Measurements from ENCODE around the gene CCR2. TPM values are rescaled to one million over a fixed set of nuclear protein-coding genes. Genes with fewer than 3 reads are reported as not detected.
A peak's percentile ranks its signal among the peaks of the same experiment; 100 is the strongest.

CCR2 gene
- total RNA-seq, 1 donor from 2014 or later, result 1.2 TPM

- no peak overlapping the region for H3K4me3 ChIP-seq
- intact Hi-C loops (cut with DNase I), result no loop called here
- no peaks in the 10 kb centered on the region for H3K9me3 ChIP-seq
- H3K27ac ChIP-seq, result peak overlapping the region; percentile 2
- no peak for TF ChIP-seq POLR2AphosphoS5 (IDR thresholded peaks at IDR 0.05; ENCODE audit: insufficient read depth in 1 of 2, low read depth in 1 of 2)
- no peaks in the 10 kb centered on the region for H3K27me3 ChIP-seq
- peaks cover 5% of the 10 kb centered on the region for H3K4me1 ChIP-seq
- H3K36me3 ChIP-seq, result no peaks in the 10 kb centered on the region
- DNase-seq (ENCODE audit: extremely low spot score in 2 of 2), result no peak
Measured at GRCh38 chr3:46359733-46360493, 6.0 kb downstream of the CCR2 start.

- peaks cover 5% of the 10 kb centered on the region for H3K4me1 ChIP-seq
- H3K4me3 ChIP-seq, result no peak overlapping the region
- DNase-seq (ENCODE audit: extremely low spot score in 2 of 2), result no peak
- H3K36me3 ChIP-seq, result no peaks in the 10 kb centered on the region
- no peaks in the 10 kb centered on the region for H3K27me3 ChIP-seq
- no peak overlapping the region for H3K27ac ChIP-seq
- intact Hi-C loops (cut with DNase I), result no loop called here
- no peaks in the 10 kb centered on the region for H3K9me3 ChIP-seq
- TF ChIP-seq, protein P1, sequence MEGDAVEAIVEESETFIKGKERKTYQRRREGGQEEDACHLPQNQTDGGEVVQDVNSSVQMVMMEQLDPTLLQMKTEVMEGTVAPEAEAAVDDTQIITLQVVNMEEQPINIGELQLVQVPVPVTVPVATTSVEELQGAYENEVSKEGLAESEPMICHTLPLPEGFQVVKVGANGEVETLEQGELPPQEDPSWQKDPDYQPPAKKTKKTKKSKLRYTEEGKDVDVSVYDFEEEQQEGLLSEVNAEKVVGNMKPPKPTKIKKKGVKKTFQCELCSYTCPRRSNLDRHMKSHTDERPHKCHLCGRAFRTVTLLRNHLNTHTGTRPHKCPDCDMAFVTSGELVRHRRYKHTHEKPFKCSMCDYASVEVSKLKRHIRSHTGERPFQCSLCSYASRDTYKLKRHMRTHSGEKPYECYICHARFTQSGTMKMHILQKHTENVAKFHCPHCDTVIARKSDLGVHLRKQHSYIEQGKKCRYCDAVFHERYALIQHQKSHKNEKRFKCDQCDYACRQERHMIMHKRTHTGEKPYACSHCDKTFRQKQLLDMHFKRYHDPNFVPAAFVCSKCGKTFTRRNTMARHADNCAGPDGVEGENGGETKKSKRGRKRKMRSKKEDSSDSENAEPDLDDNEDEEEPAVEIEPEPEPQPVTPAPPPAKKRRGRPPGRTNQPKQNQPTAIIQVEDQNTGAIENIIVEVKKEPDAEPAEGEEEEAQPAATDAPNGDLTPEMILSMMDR (IDR thresholded peaks at IDR 0.05), result no peak
- TF ChIP-seq POLR2A (IDR thresholded peaks at IDR 0.05) (no peak), POLR2AphosphoS5 (IDR thresholded peaks at IDR 0.05; ENCODE audit: insufficient read depth in 1 of 2, low read depth in 1 of 2) (no peak)
Measured at GRCh38 chr3:46360907-46361306, 7.0 kb downstream of the CCR2 start.

GRCh38 chr3:46361408-46362283, 7.7 kb downstream of the CCR2 start:
- no peak for DNase-seq (ENCODE audit: extremely low spot score in 2 of 2)
- no peaks in the 10 kb centered on the region for H3K27me3 ChIP-seq
- intact Hi-C loops (cut with DNase I), result no loop called here
- no peak overlapping the region for H3K27ac ChIP-seq
- TF ChIP-seq, protein P1 (IDR thresholded peaks at IDR 0.05), result no peak
- TF ChIP-seq POLR2AphosphoS5 (IDR thresholded peaks at IDR 0.05; ENCODE audit: insufficient read depth in 1 of 2, low read depth in 1 of 2), result peak in 1 of 2 donors; percentile 32
- no peak for TF ChIP-seq POLR2A (IDR thresholded peaks at IDR 0.05)
- no peak overlapping the region for H3K4me3 ChIP-seq
- peaks cover 5% of the 10 kb centered on the region for H3K4me1 ChIP-seq
- H3K9me3 ChIP-seq, result no peaks in the 10 kb centered on the region
- no peaks in the 10 kb centered on the region for H3K36me3 ChIP-seq

DNA sequence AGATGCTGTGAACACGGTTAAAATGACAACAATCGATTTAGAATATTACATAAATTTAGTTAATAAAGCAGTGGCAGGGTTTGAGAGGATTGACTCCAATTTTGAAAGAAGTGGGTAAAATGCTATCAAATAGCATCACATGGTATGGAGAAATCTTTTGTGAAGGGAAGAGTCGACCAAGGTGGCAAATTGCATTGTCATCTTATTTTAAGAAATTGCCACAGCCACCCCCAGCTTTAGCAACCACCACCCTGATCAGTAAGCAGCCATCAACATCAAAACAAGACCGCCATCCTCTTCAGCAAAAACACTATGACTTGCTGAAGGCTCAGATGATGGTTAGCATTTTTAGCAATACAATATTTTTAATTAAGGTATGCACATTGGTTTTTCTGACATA, 11.1 kb downstream of the CCR2 start:
- H3K4me1 ChIP-seq, result peaks cover 5% of the 10 kb centered on the region
- H3K9me3 ChIP-seq, result no peaks in the 10 kb centered on the region
- no peak overlapping the region for H3K4me3 ChIP-seq
- no peak for DNase-seq (ENCODE audit: extremely low spot score in 2 of 2)
- no peak overlapping the region for H3K27ac ChIP-seq
- H3K27me3 ChIP-seq, result no peaks in the 10 kb centered on the region
- TF ChIP-seq, protein P1 (IDR thresholded peaks at IDR 0.05), result no peak
- no peak for TF ChIP-seq POLR2AphosphoS5 (IDR thresholded peaks at IDR 0.05; ENCODE audit: insufficient read depth in 1 of 2, low read depth in 1 of 2)
- no peak for TF ChIP-seq POLR2A (IDR thresholded peaks at IDR 0.05)
- H3K36me3 ChIP-seq, result no peaks in the 10 kb centered on the region
- intact Hi-C loops (cut with DNase I), result no loop called here

DNA sequence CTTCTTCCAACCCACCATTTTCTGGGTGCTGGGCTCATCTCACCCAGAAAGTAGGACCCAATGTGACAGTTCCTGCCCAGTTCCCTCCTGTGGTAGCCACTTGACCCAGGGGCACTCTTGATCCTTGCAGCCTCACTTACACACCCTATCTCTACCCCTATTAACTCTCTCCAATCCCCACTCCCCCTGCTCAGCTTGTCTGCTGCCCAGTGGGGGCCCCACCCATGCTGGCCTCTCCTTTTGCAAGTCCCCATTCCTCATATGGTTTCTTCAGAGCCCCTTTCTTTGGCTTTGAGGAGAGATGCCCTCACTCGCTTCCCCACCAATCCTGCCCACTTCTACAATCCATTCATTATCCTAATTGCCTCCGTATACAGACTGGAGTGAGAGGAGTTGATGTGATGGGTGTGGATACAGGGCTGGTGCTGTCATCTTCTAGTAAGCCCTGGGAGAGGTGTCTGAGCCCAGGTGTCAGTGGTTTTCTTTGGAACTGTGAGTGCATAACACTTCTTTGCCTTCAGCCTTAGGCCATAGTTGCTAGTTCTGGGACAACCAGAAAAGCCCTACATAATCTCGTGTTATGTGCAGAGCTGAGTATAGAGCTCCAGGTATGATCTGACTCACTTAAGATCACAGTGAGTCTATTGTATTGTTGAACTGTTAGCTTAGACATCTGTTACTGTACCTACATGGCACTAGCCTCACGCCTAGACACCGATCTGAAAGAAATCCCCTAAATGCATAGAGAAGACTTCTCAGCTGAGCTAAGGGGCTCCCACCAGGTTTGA, 12.0 kb downstream of the CCR2 start:
- H3K27me3 ChIP-seq, result no peaks in the 10 kb centered on the region
- no peaks in the 10 kb centered on the region for H3K36me3 ChIP-seq
- H3K27ac ChIP-seq, result no peak overlapping the region
- TF ChIP-seq, protein P1 (IDR thresholded peaks at IDR 0.05), result no peak
- no peak for TF ChIP-seq POLR2A (IDR thresholded peaks at IDR 0.05)
- no peak overlapping the region for H3K4me3 ChIP-seq
- H3K4me1 ChIP-seq, result peaks cover 3% of the 10 kb centered on the region
- no peak for DNase-seq (ENCODE audit: extremely low spot score in 2 of 2)
- intact Hi-C loops (cut with DNase I), result no loop called here
- no peaks in the 10 kb centered on the region for H3K9me3 ChIP-seq
